Measurements from ENCODE around the gene SYT7. TPM values are rescaled to one million over a fixed set of nuclear protein-coding genes. Genes with fewer than 3 reads are reported as not detected.

Gene SYT7
- total RNA-seq, 1 donor from 2014 or later, result 93.6 TPM

- Mint-ChIP-seq H3K4me3 (ENCODE audit: unreplicated experiment) (no peak overlapping the region), H3K9me3 (ENCODE audit: unreplicated experiment) (peaks cover 7% of the 10 kb centered on the region)
These were observed 6.0 kb upstream of the SYT7 start for GRCh38 chr11:61586792-61587430.

GRCh38 chr11:61585115-61585514 lies 4.2 kb upstream of the SYT7 start:
- Mint-ChIP-seq H3K9me3 (ENCODE audit: unreplicated experiment) (peaks cover 9% of the 10 kb centered on the region), H3K27ac (ENCODE audit: unreplicated experiment) (no peak overlapping the region), H3K36me3 (ENCODE audit: unreplicated experiment) (no peaks in the 10 kb centered on the region), H3K4me1 (ENCODE audit: low read depth, unreplicated experiment) (peaks cover 22% of the 10 kb centered on the region), H3K4me3 (ENCODE audit: unreplicated experiment) (no peak overlapping the region), H3K27me3 (ENCODE audit: unreplicated experiment) (peaks cover 11% of the 10 kb centered on the region)
- TF ChIP-seq CTCF (IDR thresholded peaks at IDR 0.05; ENCODE audit: partially characterized antibody, unreplicated experiment), result no peak
- DNase-seq, result no peak

More at GRCh38 chr11:61586792-61587430, 6.0 kb upstream of the SYT7 start:
- Mint-ChIP-seq H3K36me3 (ENCODE audit: unreplicated experiment) (no peaks in the 10 kb centered on the region), H3K27ac (ENCODE audit: unreplicated experiment) (no peak overlapping the region), H3K4me1 (ENCODE audit: low read depth, unreplicated experiment) (peaks cover 18% of the 10 kb centered on the region), H3K27me3 (ENCODE audit: unreplicated experiment) (peaks cover 8% of the 10 kb centered on the region)
- TF ChIP-seq CTCF (IDR thresholded peaks at IDR 0.05; ENCODE audit: partially characterized antibody, unreplicated experiment), result no peak
- no peak for DNase-seq

GRCh38 chr11:61581931-61582330 lies 1.1 kb upstream of the SYT7 start:
- TF ChIP-seq CTCF (IDR thresholded peaks at IDR 0.05; ENCODE audit: partially characterized antibody, unreplicated experiment), result no peak
- peaks cover 13% of the 10 kb centered on the region for H3K27me3 Mint-ChIP-seq (ENCODE audit: unreplicated experiment)
- H3K27ac Mint-ChIP-seq (ENCODE audit: unreplicated experiment), result peak overlapping the region; percentile 82
- H3K9me3 Mint-ChIP-seq (ENCODE audit: unreplicated experiment), result peaks cover 16% of the 10 kb centered on the region
- H3K4me1 Mint-ChIP-seq (ENCODE audit: low read depth, unreplicated experiment), result peaks cover 30% of the 10 kb centered on the region
- DNase-seq, result no peak
- no peaks in the 10 kb centered on the region for H3K36me3 Mint-ChIP-seq (ENCODE audit: unreplicated experiment)
- H3K4me3 Mint-ChIP-seq (ENCODE audit: unreplicated experiment), result peak overlapping the region; percentile 68

- Mint-ChIP-seq H3K27ac (ENCODE audit: unreplicated experiment) (peak overlapping the region; percentile 62), H3K4me1 (ENCODE audit: low read depth, unreplicated experiment) (peaks cover 29% of the 10 kb centered on the region), H3K9me3 (ENCODE audit: unreplicated experiment) (peaks cover 13% of the 10 kb centered on the region), H3K27me3 (ENCODE audit: unreplicated experiment) (peaks cover 10% of the 10 kb centered on the region), H3K4me3 (ENCODE audit: unreplicated experiment) (peak overlapping the region; percentile 85), H3K36me3 (ENCODE audit: unreplicated experiment) (no peaks in the 10 kb centered on the region)
- DNase-seq, result no peak
- no peak for TF ChIP-seq CTCF (IDR thresholded peaks at IDR 0.05; ENCODE audit: partially characterized antibody, unreplicated experiment)
These were observed 496 bp downstream of the SYT7 start for GRCh38 chr11:61580271-61580888.

GRCh38 chr11:61579676-61580270 lies 1.1 kb downstream of the SYT7 start:
- Mint-ChIP-seq H3K27ac (ENCODE audit: unreplicated experiment) (peak overlapping the region; percentile 62), H3K4me1 (ENCODE audit: low read depth, unreplicated experiment) (peaks cover 28% of the 10 kb centered on the region), H3K27me3 (ENCODE audit: unreplicated experiment) (peaks cover 10% of the 10 kb centered on the region), H3K9me3 (ENCODE audit: unreplicated experiment) (peaks cover 13% of the 10 kb centered on the region), H3K36me3 (ENCODE audit: unreplicated experiment) (no peaks in the 10 kb centered on the region), H3K4me3 (ENCODE audit: unreplicated experiment) (peak overlapping the region; percentile 85)
- DNase-seq, result no peak
- no peak for TF ChIP-seq CTCF (IDR thresholded peaks at IDR 0.05; ENCODE audit: partially characterized antibody, unreplicated experiment)

Data from glutamatergic neuron (in vitro differentiated cells).